Effector CD8-positive, alpha-beta T cell (primary cell): ENCODE data around the gene PLXND1.

ENCODE experiments used
- DNase-seq: peaks from one replicate; lab custom pipeline; 2025; lab: John Stamatoyannopoulos, UW

The PLXND1 gene

GRCh38 chr3:129628169-129628522 is 21.7 kb upstream of the PLXND1 start:
- DNase-seq: no peak

- DNase-seq: peak; percentile 49
Observed at GRCh38 chr3:129627350-129628168, 21.1 kb upstream of the PLXND1 start.

- DNase-seq: peak; percentile 38
Observed at GRCh38 chr3:129626744-129627349, 20.4 kb upstream of the PLXND1 start.

- DNase-seq: no peak
Observed at GRCh38 chr3:129625072-129625874, 18.8 kb upstream of the PLXND1 start.

- DNase-seq: no peak
Observed at GRCh38 chr3:129624347-129625071, 18.0 kb upstream of the PLXND1 start.

- DNase-seq: no peak
Observed at GRCh38 chr3:129623447-129624118, 17.1 kb upstream of the PLXND1 start.

GRCh38 chr3:129622933-129623332 is 16.5 kb upstream of the PLXND1 start:
- no peak for DNase-seq

- DNase-seq: no peak
Observed at GRCh38 chr3:129622226-129622874, 15.9 kb upstream of the PLXND1 start.

- DNase-seq: no peak
Observed at GRCh38 chr3:129621626-129622225, 15.2 kb upstream of the PLXND1 start.

GRCh38 chr3:129620828-129621559 is 14.5 kb upstream of the PLXND1 start:
- DNase-seq: no peak

- DNase-seq: no peak
Observed at GRCh38 chr3:129619726-129620162, 13.3 kb upstream of the PLXND1 start.

GRCh38 chr3:129618901-129619671 is 12.6 kb upstream of the PLXND1 start:
- DNase-seq: no peak

GRCh38 chr3:129618186-129618820 is 11.8 kb upstream of the PLXND1 start:
- DNase-seq: no peak

- no peak for DNase-seq
Observed at GRCh38 chr3:129617381-129618185, 11.1 kb upstream of the PLXND1 start.

GRCh38 chr3:129616713-129617112 is 10.2 kb upstream of the PLXND1 start:
- no peak for DNase-seq

GRCh38 chr3:129616291-129616690 is 9.8 kb upstream of the PLXND1 start:
- no peak for DNase-seq

GRCh38 chr3:129615751-129616281 is 9.3 kb upstream of the PLXND1 start:
- DNase-seq: no peak
